GM18858 (cell line): ENCODE results near the gene HBZ.
"Not testable (repeated sequence)": the region's sequence is repeated elsewhere in the genome, so short reads cannot be mapped to it uniquely, and the experiment has no call there.

Experiments used
- ATAC-seq: cut with Tn5 transposase; IDR thresholded peaks from one replicate; pipeline ENCODE4 v1.9.1; 2021; ENCODE audit not compliant: unreplicated experiment

The HBZ gene

GRCh38 chr16:177981-178667, 25.7 kb downstream of the HBZ start:
- no peak for ATAC-seq

GRCh38 chr16:178668-179015, 26.2 kb downstream of the HBZ start:
- no peak for ATAC-seq

GRCh38 chr16:179211-180092, 27.0 kb downstream of the HBZ start:
- no peak for ATAC-seq

- ATAC-seq: no peak
Measured at GRCh38 chr16:180101-180675, 27.7 kb downstream of the HBZ start, which contains the start of gene HBQ1. HBQ1 (plus strand) TSS chr16:180459; CDS start chr16:180487, 28 bp downstream.

GRCh38 chr16:180681-181564, 28.5 kb downstream of the HBZ start:
- ATAC-seq: no peak

GRCh38 chr16:181565-182021, 29.1 kb downstream of the HBZ start:
- no peak for ATAC-seq

- no peak for ATAC-seq
Measured at GRCh38 chr16:183005-183404, 30.6 kb downstream of the HBZ start.

- no peak for ATAC-seq
Measured at GRCh38 chr16:185213-185612, 32.8 kb downstream of the HBZ start.

GRCh38 chr16:185691-186090, 33.2 kb downstream of the HBZ start:
- ATAC-seq: no peak

- no peak for ATAC-seq
Measured at GRCh38 chr16:187330-187729, 34.9 kb downstream of the HBZ start.

GRCh38 chr16:188674-189073, 36.2 kb downstream of the HBZ start:
- no peak for ATAC-seq

- no peak for ATAC-seq
Measured at GRCh38 chr16:189604-190186, 37.3 kb downstream of the HBZ start.

GRCh38 chr16:191831-192230, 39.4 kb downstream of the HBZ start:
- no peak for ATAC-seq

GRCh38 chr16:192686-193085, 40.2 kb downstream of the HBZ start:
- no peak for ATAC-seq

- ATAC-seq: no peak
Measured at GRCh38 chr16:193441-193840, 41.0 kb downstream of the HBZ start.

GRCh38 chr16:194516-194915, 42.1 kb downstream of the HBZ start:
- ATAC-seq: no peak

- no peak for ATAC-seq
Measured at GRCh38 chr16:200388-200787, 47.9 kb downstream of the HBZ start.

GRCh38 chr16:203246-203645, 50.8 kb downstream of the HBZ start:
- ATAC-seq: no peak

GRCh38 chr16:204046-204445, 51.6 kb downstream of the HBZ start:
- not testable (repeated sequence) for ATAC-seq
